DND-41 (cell line): ENCODE data around the gene B3GNT5.

Experiments
- ATAC-seq: fragments of 200-7000 bp; cut with Tn5 transposase; 3 replicates; pipeline ENCODE4 v1.9.1; 2021; ENCODE audit warnings: low read depth; ENCODE audit not compliant: insufficient read depth
- DNase-seq: peaks from one replicate; pipeline ENCODE4 v3.0.0-alpha.2; 2020
- H2AFZ ChIP-seq: 2 replicates; pipeline ENCODE4 v1.6.0; 2012; ENCODE audit warnings: low read depth, low read length
- H3K27ac ChIP-seq: 2 replicates; pipeline ENCODE4 v1.5.1; 2012; ENCODE audit warnings: low read length, inconsistent platforms
- H3K27me3 ChIP-seq: fragments of 200-600 bp; sonication (generic); 2 replicates; pipeline ENCODE4 v1.6.0; 2012; ENCODE audit warnings: low read length, mild to moderate bottlenecking, inconsistent platforms; ENCODE audit not compliant: insufficient read depth, poor library complexity
- H3K36me3 ChIP-seq: 2 replicates; pipeline ENCODE4 v1.5.1; 2012; ENCODE audit warnings: low read length, inconsistent platforms; ENCODE audit not compliant: insufficient read depth
- H3K4me1 ChIP-seq: 2 replicates; pipeline ENCODE4 v1.5.1; 2012; ENCODE audit warnings: mild to moderate bottlenecking, low read length; ENCODE audit not compliant: insufficient read depth
- H3K4me2 ChIP-seq: 2 replicates; pipeline ENCODE4 v1.6.0; 2012; ENCODE audit warnings: mild to moderate bottlenecking, moderate library complexity, low read length, inconsistent platforms; ENCODE audit not compliant: insufficient read depth
- H3K4me3 ChIP-seq, 2 experiments: fragments of 200-600 bp in 1 of 2; shearing (Covaris generic) in 1 of 2; 2 replicates each; pipeline ENCODE4 v1.5.1; 2012 to 2016; ENCODE audit warnings: inconsistent platforms in 2 of 2, low read length in 2 of 2, mild to moderate bottlenecking in 2 of 2, low read depth in 1 of 2, moderate library complexity in 1 of 2
- H3K79me2 ChIP-seq: 2 replicates; pipeline ENCODE4 v1.6.0; 2012; ENCODE audit warnings: low read length, inconsistent platforms; ENCODE audit not compliant: insufficient read depth
- H3K9ac ChIP-seq: 2 replicates; pipeline ENCODE4 v1.6.0; 2012; ENCODE audit warnings: low read depth, mild to moderate bottlenecking, inconsistent platforms, low read length, moderate library complexity
- H3K9me3 ChIP-seq: 2 replicates; pipeline ENCODE4 v1.5.1; 2012; ENCODE audit warnings: low read length, moderate library complexity, mild to moderate bottlenecking, inconsistent platforms; ENCODE audit not compliant: insufficient read depth, severe bottlenecking
- H4K20me1 ChIP-seq: 2 replicates; pipeline ENCODE4 v1.6.0; 2012; ENCODE audit warnings: low read length; ENCODE audit not compliant: insufficient read depth
- CTCF ChIP-seq: IDR thresholded peaks from 2 replicates; pipeline ENCODE4 v1.5.1; 2012; ENCODE audit warnings: borderline replicate concordance, low read length, moderate library complexity, mild to moderate bottlenecking; ENCODE audit not compliant: poor library complexity, severe bottlenecking; ENCODE audit errors: extremely low read depth
- EZH2 ChIP-seq: IDR thresholded peaks from 3 replicates; pipeline ENCODE4 v1.6.1; 2012; ENCODE audit warnings: borderline replicate concordance, low read depth, mild to moderate bottlenecking, moderate library complexity, low read length, inconsistent platforms; ENCODE audit not compliant: severe bottlenecking

B3GNT5 gene

GRCh38 chr3:183307749-183308148 lies 54.7 kb downstream of the B3GNT5 start:
- DNase-seq (no peak), ATAC-seq (no peak)
- Histone ChIP-seq H3K9ac (no peak overlapping the region), H4K20me1 (no peaks in the 10 kb centered on the region), H3K4me2 (no peak overlapping the region), H3K27me3 (no peaks in the 10 kb centered on the region), H3K27ac (no peak overlapping the region), H3K79me2 (no peaks in the 10 kb centered on the region), H2AFZ (no peak overlapping the region), H3K9me3 (no peaks in the 10 kb centered on the region), H3K4me3 (no peak overlapping the region), H3K4me1 (no peaks in the 10 kb centered on the region), H3K36me3 (no peaks in the 10 kb centered on the region)
- TF ChIP-seq CTCF (no peak), EZH2 (no peak)

- H3K79me2 ChIP-seq, result no peaks in the 10 kb centered on the region
- H3K4me1 ChIP-seq, result no peaks in the 10 kb centered on the region
- no peak overlapping the region for H3K4me3 ChIP-seq
- no peak for TF ChIP-seq CTCF
- TF ChIP-seq EZH2, result no peak
- H3K36me3 ChIP-seq, result no peaks in the 10 kb centered on the region
- H3K9ac ChIP-seq, result no peak overlapping the region
- no peaks in the 10 kb centered on the region for H3K9me3 ChIP-seq
- H3K27ac ChIP-seq, result no peak overlapping the region
- no peaks in the 10 kb centered on the region for H3K27me3 ChIP-seq
- no peak overlapping the region for H2AFZ ChIP-seq
- H4K20me1 ChIP-seq, result no peaks in the 10 kb centered on the region
- DNase-seq (no peak), ATAC-seq (no peak)
- H3K4me2 ChIP-seq, result no peak overlapping the region
Measured at GRCh38 chr3:183308751-183309150, 55.7 kb downstream of the B3GNT5 start.

- Histone ChIP-seq H4K20me1 (no peaks in the 10 kb centered on the region), H3K4me2 (no peak overlapping the region), H3K9ac (no peak overlapping the region), H3K27ac (no peak overlapping the region), H3K9me3 (no peaks in the 10 kb centered on the region), H3K36me3 (no peaks in the 10 kb centered on the region), H3K79me2 (no peaks in the 10 kb centered on the region), H3K4me1 (no peaks in the 10 kb centered on the region), H3K4me3 (no peak overlapping the region), H2AFZ (no peak overlapping the region), H3K27me3 (no peaks in the 10 kb centered on the region)
- no peak for ATAC-seq
- no peak for TF ChIP-seq CTCF
- no peak for TF ChIP-seq EZH2
- DNase-seq, result no peak
Measured at GRCh38 chr3:183309276-183309675, 56.2 kb downstream of the B3GNT5 start.

- no peak for DNase-seq
- TF ChIP-seq CTCF, result no peak
- no peak for TF ChIP-seq EZH2
- H3K79me2 ChIP-seq, result no peaks in the 10 kb centered on the region
- no peak for ATAC-seq
- no peaks in the 10 kb centered on the region for H3K27me3 ChIP-seq
- no peaks in the 10 kb centered on the region for H3K9me3 ChIP-seq
- no peak overlapping the region for H3K9ac ChIP-seq
- no peak overlapping the region for H3K4me3 ChIP-seq
- H3K27ac ChIP-seq, result no peak overlapping the region
- no peaks in the 10 kb centered on the region for H4K20me1 ChIP-seq
- H3K36me3 ChIP-seq, result no peaks in the 10 kb centered on the region
- no peaks in the 10 kb centered on the region for H3K4me1 ChIP-seq
- H3K4me2 ChIP-seq, result no peak overlapping the region
- H2AFZ ChIP-seq, result no peak overlapping the region
Measured at GRCh38 chr3:183310936-183311335, 57.9 kb downstream of the B3GNT5 start.
